HepG2 (cell line): ENCODE results near the gene SOX12. TPM values are rescaled to one million over a fixed set of nuclear protein-coding genes. Genes with fewer than 3 reads are reported as not detected.
A peak's percentile ranks its signal among the peaks of the same experiment; 100 is the strongest.

Experiments
- ATAC-seq: fragments of 200-7000 bp; cut with Tn5 transposase; 3 replicates; pipeline ENCODE4 v1.9.1; 2020; ENCODE audit warnings: mild to moderate bottlenecking, moderate library complexity
- BruUV-seq: library from RNA; stranded (reverse); fragments of 400-500 nt; replicated peaks from 2 replicates; lab custom pipeline; 2021; lab: Mats Ljungman, UMichigan
- CTCF ChIA-PET: fragments of 300-600 bp; formaldehyde crosslinking; extraction: SDS; loops from one replicate; lab custom pipeline; 2021; ENCODE audit warnings: low total read pairs, inconsistent platforms, low intra/inter-chr PET ratio; lab: Yijun Ruan, JAX
- POLR2A ChIA-PET: fragments of 350-600 bp; sonication (Branson Sonifier 250); formaldehyde crosslinking; loops from one replicate; lab custom pipeline; 2020; ENCODE audit warnings: antibody characterized with exemption, inconsistent platforms; lab: Yijun Ruan, JAX
- DNase-seq: peaks from one replicate; pipeline ENCODE4 v3.0.0-alpha.2; 2015; ENCODE audit warnings: low spot score
- FAIRE-seq: peaks from 3 replicates; lab custom pipeline; 2011; peaks lifted over from hg19 to GRCh38; lab: Jason Lieb, UNC
- H2AFZ ChIP-seq: one replicate; pipeline ENCODE4 v1.6.1; 2011; ENCODE audit warnings: low read length, inconsistent platforms
- H3K27ac ChIP-seq: fragments of 300-600 bp; 3 replicates; pipeline ENCODE4 v1.8.0; 2011; ENCODE audit warnings: mixed run types, mild to moderate bottlenecking, mixed read lengths, low read length, inconsistent platforms; ENCODE audit not compliant: insufficient read depth; ENCODE audit errors: extremely low read length
- H3K27me3 ChIP-seq, 2 experiments: fragments of 200-600 bp in 1 of 2; 2 replicates in 1 of 2; 3 replicates in 1 of 2; pipeline versions ENCODE4 v1.6.0 to v1.8.0; 2011; ENCODE audit warnings: low read length in 2 of 2, mild to moderate bottlenecking in 2 of 2, moderate library complexity in 2 of 2, inconsistent platforms in 1 of 2; ENCODE audit not compliant: insufficient read depth in 2 of 2, control insufficient read depth in 1 of 2
- H3K36me3 ChIP-seq, 2 experiments: fragments of 200-600 bp in 1 of 2; replicated peaks in 1 of 2; 2 replicates in 1 of 2; 3 replicates in 1 of 2; pipeline versions ENCODE4 v1.5.1 to v1.8.0; 2011; ENCODE audit warnings: low read length in 2 of 2, inconsistent platforms in 1 of 2; ENCODE audit not compliant: insufficient read depth in 2 of 2, control insufficient read depth in 1 of 2
- H3K4me1 ChIP-seq: 2 replicates; pipeline ENCODE4 v1.5.1; 2012; ENCODE audit warnings: low read length, inconsistent platforms; ENCODE audit not compliant: insufficient read depth
- H3K4me2 ChIP-seq: 2 replicates; pipeline ENCODE4 v1.6.0; 2011; ENCODE audit warnings: low read depth, low read length, inconsistent platforms
- H3K4me3 ChIP-seq, 3 experiments: fragments of 200-600 bp in 1 of 3; sonication (generic), shearing (Covaris generic) in 1 of 3; replicated peaks in 1 of 3; 2 replicates each; pipeline ENCODE4 v1.5.1; 2011 to 2016; ENCODE audit warnings: low read length in 3 of 3, inconsistent platforms in 2 of 3, low read depth in 2 of 3, mild to moderate bottlenecking in 2 of 3, control low read depth in 1 of 3, mixed read lengths in 1 of 3; ENCODE audit not compliant: insufficient read depth in 1 of 3
- H3K79me2 ChIP-seq: one replicate; pipeline ENCODE4 v1.6.1; 2011; ENCODE audit warnings: low read length, inconsistent platforms; ENCODE audit not compliant: insufficient read depth
- H3K9ac ChIP-seq: 2 replicates; pipeline ENCODE4 v1.6.0; 2011; ENCODE audit warnings: mild to moderate bottlenecking, low read depth, low read length, inconsistent platforms; ENCODE audit not compliant: insufficient read depth
- H3K9me3 ChIP-seq: 2 replicates; pipeline ENCODE4 v1.5.1; 2012; ENCODE audit warnings: mild to moderate bottlenecking, low read length
- H4K20me1 ChIP-seq: 2 replicates; pipeline ENCODE4 v1.6.0; 2011; ENCODE audit warnings: inconsistent platforms, mild to moderate bottlenecking, low read length, moderate library complexity; ENCODE audit not compliant: insufficient read depth
- CAMTA2 ChIP-seq: sonication (generic); formaldehyde crosslinking; IDR thresholded peaks from 2 replicates; pipeline ENCODE4 v1.4.0; 2020; ENCODE audit warnings: mild to moderate bottlenecking, missing genetic modification reagents, borderline replicate concordance
- FOXJ3 ChIP-seq: sonication (generic); formaldehyde crosslinking; IDR thresholded peaks from 2 replicates; pipeline ENCODE4 v1.4.0; 2020; ENCODE audit warnings: missing genetic modification reagents, mild to moderate bottlenecking, borderline replicate concordance
- HDAC2 ChIP-seq: sonication (generic); formaldehyde crosslinking; IDR thresholded peaks from 2 replicates; pipeline ENCODE4 v1.4.0; 2020; ENCODE audit warnings: missing genetic modification reagents
- HOXD1 ChIP-seq: sonication (generic); formaldehyde crosslinking; IDR thresholded peaks from 2 replicates; pipeline ENCODE4 v1.5.0; 2020; ENCODE audit warnings: missing genetic modification reagents
- SAP130 ChIP-seq: IDR thresholded peaks from 2 replicates; pipeline ENCODE4 v1.6.1; 2016; ENCODE audit warnings: low read depth
- ZNF543 ChIP-seq: sonication (generic); formaldehyde crosslinking; IDR thresholded peaks from 2 replicates; pipeline ENCODE4 v1.4.0; 2020; ENCODE audit warnings: mild to moderate bottlenecking, missing genetic modification reagents
- ZNF563 ChIP-seq: sonication (generic); formaldehyde crosslinking; IDR thresholded peaks from 2 replicates; pipeline ENCODE4 v1.8.0; 2022; ENCODE audit warnings: mild to moderate bottlenecking, moderate library complexity, missing genetic modification reagents
- ZNF616 ChIP-seq: sonication (generic); formaldehyde crosslinking; IDR thresholded peaks from 2 replicates; pipeline ENCODE4 v1.5.0; 2020; ENCODE audit warnings: low read depth, mild to moderate bottlenecking, missing genetic modification reagents
- ZNF703 ChIP-seq: sonication (generic); formaldehyde crosslinking; IDR thresholded peaks from 2 replicates; pipeline ENCODE4 v1.5.1; 2020; ENCODE audit warnings: missing genetic modification reagents, mild to moderate bottlenecking, moderate library complexity, borderline replicate concordance
- ZNF747 ChIP-seq: sonication (generic); formaldehyde crosslinking; IDR thresholded peaks from 2 replicates; pipeline ENCODE4 v1.8.1; 2023; ENCODE audit warnings: missing genetic modification reagents, mild to moderate bottlenecking, borderline replicate concordance
- ZNF749 ChIP-seq: sonication (generic); formaldehyde crosslinking; IDR thresholded peaks from 2 replicates; pipeline ENCODE4 v1.8.0; 2022; ENCODE audit warnings: mild to moderate bottlenecking, missing genetic modification reagents, moderate library complexity, borderline replicate concordance
- ZNF776 ChIP-seq: sonication (generic); formaldehyde crosslinking; IDR thresholded peaks from 2 replicates; pipeline ENCODE4 v1.4.0; 2020; ENCODE audit warnings: mild to moderate bottlenecking, missing genetic modification reagents
- WGBS: methylation state at CpG from one replicate; pipeline ENCODE4 v1.1.6; 2017; ENCODE audit warnings: low lambda C conversion rate; 5-methylcytosine and 5-hydroxymethylcytosine counted together
- in situ Hi-C: cut with HindIII; loops from 2 replicates; pipeline ENCODE4 v1.10.0; 2017; ENCODE audit warnings: low pct_unique_long_range_greater_than_20kb; ENCODE audit not compliant: extremely low pct_ligation_motif_present
- intact Hi-C: fragments of 100-400 bp; cut with micrococcal nuclease; formaldehyde crosslinking; loops from one replicate; pipeline ENCODE4 v1.10.0; 2022; ENCODE audit not compliant: unreplicated experiment
- polyA plus RNA-seq, 8 experiments: library from polyadenylated mRNA; depleted of rRNA in 3 of 8; stranded (reverse) in 7 of 8; unstranded in 1 of 8; fragments of >200 nt; fragmentation: Illumina TruSeq in 4 of 8; extraction: Trizol in 4 of 8; gene quantifications; 2 replicates each; pipeline versions ENCODE4 v1.2.1 to v1.2.3, GENCODE V29; 2011 to 2016; ENCODE audit warnings: low read depth in 4 of 8, missing spikeins in 1 of 8, mixed read lengths in 1 of 8; ENCODE audit not compliant: insufficient read depth in 1 of 8
- total RNA-seq, 5 experiments: library from RNA; depleted of rRNA; stranded (reverse); fragments of >200 nt; fragmentation: Illumina TruSeq; extraction: Trizol; gene quantifications; 2 replicates each; pipeline ENCODE4 v1.2.3, GENCODE V29; 2016; ENCODE audit warnings: low read depth in 1 of 5
- TF ChIP-seq, protein P1 (sequence below): sonication (generic); formaldehyde crosslinking; IDR thresholded peaks from 2 replicates; pipeline ENCODE4 v1.8.0; 2022; ENCODE audit warnings: mild to moderate bottlenecking, missing genetic modification reagents, moderate library complexity
- TF ChIP-seq, protein P2 (sequence below): sonication (generic); formaldehyde crosslinking; IDR thresholded peaks from 2 replicates; pipeline ENCODE4 v1.9.0; 2021; ENCODE audit warnings: missing genetic modification reagents, mild to moderate bottlenecking, borderline replicate concordance
- TF ChIP-seq, protein P3 (sequence below): sonication (generic); formaldehyde crosslinking; IDR thresholded peaks from 2 replicates; pipeline ENCODE4 v1.5.0; 2020; ENCODE audit warnings: missing genetic modification reagents
- TF ChIP-seq, protein P4 (sequence below): IDR thresholded peaks from 2 replicates; pipeline ENCODE4 v1.6.1; 2016; ENCODE audit warnings: missing compliant biosample characterization, missing genetic modification reagents, borderline replicate concordance

The SOX12 gene
- total and polyA plus RNA-seq, 2 of the 13 experiments (the other 11 are each of a cell fraction or from before 2014, with no cell fraction given): 10.0 to 18.7 TPM

DNA sequence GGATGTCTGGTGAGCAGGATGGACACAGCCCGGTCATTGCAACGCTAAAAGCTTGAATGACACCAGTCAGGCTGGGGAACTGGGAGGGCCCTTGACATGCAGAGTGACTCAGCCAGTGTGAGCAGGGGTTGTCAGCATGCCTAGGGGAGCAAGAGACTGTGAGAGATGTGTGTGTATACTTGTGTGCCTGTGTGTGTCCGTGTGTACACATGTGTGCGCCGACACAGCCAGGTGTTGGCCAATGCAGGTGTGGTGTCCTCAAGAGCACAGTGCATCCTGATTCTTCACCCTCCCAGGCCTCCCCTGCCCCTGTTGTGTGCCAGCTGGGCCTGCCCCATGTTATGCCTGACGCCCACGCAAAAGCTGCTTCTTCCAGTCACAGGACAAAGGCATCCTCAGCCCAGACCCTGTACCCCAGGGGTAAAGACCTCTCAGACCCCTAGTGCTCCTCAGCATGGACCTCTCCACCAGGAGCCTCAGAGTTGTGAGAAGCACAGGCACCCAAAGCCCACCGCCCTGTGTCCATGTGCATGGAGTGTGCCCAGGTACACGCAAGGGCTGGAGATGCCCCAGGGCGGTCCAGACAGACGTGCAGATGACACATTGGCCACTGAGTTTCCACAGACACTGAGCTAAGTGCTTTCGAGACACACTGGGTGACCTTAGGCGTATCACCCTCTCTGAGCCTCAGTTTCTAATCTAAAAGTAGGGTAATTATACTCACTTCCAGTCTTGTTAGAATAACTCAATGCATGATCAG lies 38.1 kb downstream of the SOX12 start:
- no peaks in the 10 kb centered on the region for H3K9me3 ChIP-seq
- ATAC-seq (peak; percentile 44), FAIRE-seq (no peak), DNase-seq (peak; percentile 66)
- no peak overlapping the region for H3K4me2 ChIP-seq
- ChIA-PET CTCF (interaction anchor here (0.7 to 2.1 kb wide), 5 partner anchors 15 to 68 kb away, joined by 3 to 26 read pairs (median 5); partner anchors contain the start of genes RBCK1 and TRIB3), POLR2A (interaction anchor here (1.3 to 25.4 kb wide), 11 partner anchors 8 to 69 kb away, joined by 5 to 1587 read pairs (median 10); partner anchors contain the start of genes NRSN2, RBCK1 and TRIB3)
- intact Hi-C loops (loop anchor here (2.0 to 5.0 kb wide), 2 partner anchors 45 to 284 kb away; partner anchors contain the start of gene RBCK1), in situ Hi-C loops (no loop called here)
- no peak overlapping the region for H2AFZ ChIP-seq
- H3K27ac ChIP-seq: peak overlapping the region; percentile 36
- H3K4me1 ChIP-seq: peaks cover 78% of the 10 kb centered on the region
- no peak overlapping the region for H3K4me3 ChIP-seq
- no peak overlapping the region for H3K9ac ChIP-seq
- H3K27me3 ChIP-seq: no peaks in the 10 kb centered on the region
- WGBS: 89% methylated on average over 13 of the region's 13 CpGs
- BruUV-seq: no TSS peak
- H3K36me3 ChIP-seq: no peaks in the 10 kb centered on the region
- H3K79me2 ChIP-seq: no peaks in the 10 kb centered on the region
- H4K20me1 ChIP-seq: no peaks in the 10 kb centered on the region
- TF ChIP-seq ZNF703 (CRISPR knock-in tag) (no peak), ZNF747 (no peak), SAP130 (CRISPR knock-in tag) (peak; percentile 74), ZNF543 (CRISPR knock-in tag) (no peak), ZNF749 (CRISPR knock-in tag) (no peak), HOXD1 (CRISPR knock-in tag) (no peak), ZNF563 (no peak), ZNF776 (CRISPR knock-in tag) (no peak), FOXJ3 (CRISPR knock-in tag) (no peak), HDAC2 (CRISPR knock-in tag) (no peak), ZNF616 (CRISPR knock-in tag) (no peak), CAMTA2 (CRISPR knock-in tag) (no peak)
- TF ChIP-seq, protein P1, sequence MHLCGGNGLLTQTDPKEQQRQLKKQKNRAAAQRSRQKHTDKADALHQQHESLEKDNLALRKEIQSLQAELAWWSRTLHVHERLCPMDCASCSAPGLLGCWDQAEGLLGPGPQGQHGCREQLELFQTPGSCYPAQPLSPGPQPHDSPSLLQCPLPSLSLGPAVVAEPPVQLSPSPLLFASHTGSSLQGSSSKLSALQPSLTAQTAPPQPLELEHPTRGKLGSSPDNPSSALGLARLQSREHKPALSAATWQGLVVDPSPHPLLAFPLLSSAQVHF (CRISPR knock-in tag): no peak
- TF ChIP-seq, protein P2, sequence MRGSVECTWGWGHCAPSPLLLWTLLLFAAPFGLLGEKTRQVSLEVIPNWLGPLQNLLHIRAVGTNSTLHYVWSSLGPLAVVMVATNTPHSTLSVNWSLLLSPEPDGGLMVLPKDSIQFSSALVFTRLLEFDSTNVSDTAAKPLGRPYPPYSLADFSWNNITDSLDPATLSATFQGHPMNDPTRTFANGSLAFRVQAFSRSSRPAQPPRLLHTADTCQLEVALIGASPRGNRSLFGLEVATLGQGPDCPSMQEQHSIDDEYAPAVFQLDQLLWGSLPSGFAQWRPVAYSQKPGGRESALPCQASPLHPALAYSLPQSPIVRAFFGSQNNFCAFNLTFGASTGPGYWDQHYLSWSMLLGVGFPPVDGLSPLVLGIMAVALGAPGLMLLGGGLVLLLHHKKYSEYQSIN (CRISPR knock-in tag): no peak
- TF ChIP-seq, protein P3, sequence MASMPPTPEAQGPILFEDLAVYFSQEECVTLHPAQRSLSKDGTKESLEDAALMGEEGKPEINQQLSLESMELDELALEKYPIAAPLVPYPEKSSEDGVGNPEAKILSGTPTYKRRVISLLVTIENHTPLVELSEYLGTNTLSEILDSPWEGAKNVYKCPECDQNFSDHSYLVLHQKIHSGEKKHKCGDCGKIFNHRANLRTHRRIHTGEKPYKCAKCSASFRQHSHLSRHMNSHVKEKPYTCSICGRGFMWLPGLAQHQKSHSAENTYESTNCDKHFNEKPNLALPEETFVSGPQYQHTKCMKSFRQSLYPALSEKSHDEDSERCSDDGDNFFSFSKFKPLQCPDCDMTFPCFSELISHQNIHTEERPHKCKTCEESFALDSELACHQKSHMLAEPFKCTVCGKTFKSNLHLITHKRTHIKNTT (CRISPR knock-in tag): no peak
- TF ChIP-seq, protein P4, sequence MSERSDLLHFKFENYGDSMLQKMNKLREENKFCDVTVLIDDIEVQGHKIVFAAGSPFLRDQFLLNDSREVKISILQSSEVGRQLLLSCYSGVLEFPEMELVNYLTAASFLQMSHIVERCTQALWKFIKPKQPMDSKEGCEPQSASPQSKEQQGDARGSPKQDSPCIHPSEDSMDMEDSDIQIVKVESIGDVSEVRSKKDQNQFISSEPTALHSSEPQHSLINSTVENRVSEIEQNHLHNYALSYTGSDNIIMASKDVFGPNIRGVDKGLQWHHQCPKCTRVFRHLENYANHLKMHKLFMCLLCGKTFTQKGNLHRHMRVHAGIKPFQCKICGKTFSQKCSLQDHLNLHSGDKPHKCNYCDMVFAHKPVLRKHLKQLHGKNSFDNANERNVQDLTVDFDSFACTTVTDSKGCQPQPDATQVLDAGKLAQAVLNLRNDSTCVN: no peak
